Endodermal cell (in vitro differentiated cells): Measurements from ENCODE around the gene STAMBP. TPM values are rescaled to one million over a fixed set of nuclear protein-coding genes. Genes with fewer than 3 reads are reported as not detected.

Experiments used
- DNase-seq: peaks from one replicate; pipeline ENCODE4 v3.0.0-alpha.2; 2017
- H3K27ac ChIP-seq: 2 replicates; pipeline ENCODE4 v1.5.1; 2013; ENCODE audit warnings: mild to moderate bottlenecking, low read depth, low read length, moderate library complexity
- H3K27me3 ChIP-seq: 2 replicates; pipeline ENCODE4 v1.6.1; 2013; ENCODE audit warnings: mild to moderate bottlenecking, low read length, moderate library complexity; ENCODE audit not compliant: insufficient read depth, control insufficient read depth, poor library complexity, severe bottlenecking
- H3K36me3 ChIP-seq: 2 replicates; pipeline ENCODE4 v1.7.0; 2013; ENCODE audit warnings: mild to moderate bottlenecking, low read length, moderate library complexity; ENCODE audit not compliant: control insufficient read depth, insufficient read depth
- H3K4me1 ChIP-seq: one replicate; pipeline ENCODE4 v1.7.0; 2013; ENCODE audit warnings: low read length; ENCODE audit not compliant: control insufficient read depth, insufficient read depth
- H3K4me3 ChIP-seq: 2 replicates; pipeline ENCODE4 v1.5.1; 2013; ENCODE audit warnings: mild to moderate bottlenecking, low read length, moderate library complexity
- H3K9ac ChIP-seq: 2 replicates; pipeline ENCODE4 v1.6.1; 2013; ENCODE audit warnings: mild to moderate bottlenecking, low read length, moderate library complexity; ENCODE audit not compliant: poor library complexity, severe bottlenecking; ENCODE audit errors: extremely low read depth
- H3K9me3 ChIP-seq: 2 replicates; pipeline ENCODE4 v1.6.1; 2013; ENCODE audit warnings: mild to moderate bottlenecking, low read length, moderate library complexity; ENCODE audit not compliant: control insufficient read depth
- H3K27ac Mint-ChIP-seq: 2 replicates; pipeline ENCODE4 v1.8.0; 2020; ENCODE audit warnings: mixed read lengths
- H3K27me3 Mint-ChIP-seq: 2 replicates; pipeline ENCODE4 v1.8.0; 2021; ENCODE audit warnings: mild to moderate bottlenecking, mixed read lengths; ENCODE audit not compliant: insufficient read depth
- H3K36me3 Mint-ChIP-seq: 2 replicates; pipeline ENCODE4 v1.8.0; 2020; ENCODE audit warnings: low read depth, mixed read lengths
- H3K4me1 Mint-ChIP-seq: 2 replicates; pipeline ENCODE4 v1.8.0; 2020; ENCODE audit warnings: mixed read lengths
- H3K4me3 Mint-ChIP-seq: 2 replicates; pipeline ENCODE4 v1.8.0; 2020; ENCODE audit warnings: mild to moderate bottlenecking, moderate library complexity, mixed read lengths
- H3K9me3 Mint-ChIP-seq: 2 replicates; pipeline ENCODE4 v1.8.0; 2020; ENCODE audit warnings: mild to moderate bottlenecking, mixed read lengths
- WGBS, 2 experiments: methylation state at CpG; one replicate each; pipeline versions ENCODE4 v1.1.5 to v1.1.7; 2013; ENCODE audit warnings: missing lambda C conversion rate in 2 of 2, mixed read lengths in 1 of 2; ENCODE audit not compliant: insufficient coverage in 1 of 2, insufficient read length in 1 of 2; 5-methylcytosine and 5-hydroxymethylcytosine counted together
- total RNA-seq, 2 donors: library from RNA; stranded (reverse); fragmentation: NEBNext Ultra II Directional in 1 of 2; extraction: Animal tissue kit (Norgen Biotek cat#: 25700) in 1 of 2; gene quantifications; 2 replicates in 1 of 2; 3 replicates in 1 of 2; pipeline ENCODE4 v1.2.1, GENCODE V29; 2021
- TF ChIP-seq, protein P1 (sequence below): fragments of 200-600 bp; sonication (generic); conservative IDR thresholded peaks from 2 replicates; pipeline ENCODE4 v1.5.0; 2021; ENCODE audit warnings: antibody characterized with exemption, mild to moderate bottlenecking

The STAMBP gene
- total RNA-seq, 2 donors from 2014 or later: 41.6 to 42.4 TPM

DNA sequence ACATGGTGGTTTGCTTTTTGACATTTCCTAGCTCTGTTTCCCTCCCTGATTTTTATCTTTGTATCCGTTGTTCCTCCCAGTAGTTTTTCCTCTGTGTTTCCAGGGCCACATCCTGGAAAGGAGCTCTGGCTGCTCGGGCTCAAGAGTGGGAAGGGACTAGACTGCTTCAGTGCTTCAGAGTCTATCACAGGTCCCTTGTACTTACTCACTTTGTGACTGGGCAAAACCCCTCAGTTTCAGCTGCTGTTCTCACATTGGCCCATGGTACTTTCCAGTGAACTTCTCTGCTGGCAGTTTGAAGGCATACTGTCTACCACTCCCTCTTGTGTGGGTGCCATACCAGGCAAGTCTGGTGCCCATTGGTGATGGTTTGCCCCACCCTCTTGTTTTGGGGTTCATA lies 7.5 kb upstream of the STAMBP start:
- peaks cover 29% of the 10 kb centered on the region for H3K27me3 Mint-ChIP-seq
- no peak overlapping the region for H3K4me3 Mint-ChIP-seq
- Histone ChIP-seq H3K27ac (no peak overlapping the region), H3K4me3 (no peak overlapping the region), H3K4me1 (no peaks in the 10 kb centered on the region), H3K27me3 (peaks cover 50% of the 10 kb centered on the region), H3K9me3 (no peaks in the 10 kb centered on the region), H3K36me3 (no peaks in the 10 kb centered on the region), H3K9ac (no peak overlapping the region)
- no peak for DNase-seq
- WGBS, 2 experiments: 79 to 100% methylated on average over 1 to 2 of the region's 2 CpGs
- TF ChIP-seq, protein P1, sequence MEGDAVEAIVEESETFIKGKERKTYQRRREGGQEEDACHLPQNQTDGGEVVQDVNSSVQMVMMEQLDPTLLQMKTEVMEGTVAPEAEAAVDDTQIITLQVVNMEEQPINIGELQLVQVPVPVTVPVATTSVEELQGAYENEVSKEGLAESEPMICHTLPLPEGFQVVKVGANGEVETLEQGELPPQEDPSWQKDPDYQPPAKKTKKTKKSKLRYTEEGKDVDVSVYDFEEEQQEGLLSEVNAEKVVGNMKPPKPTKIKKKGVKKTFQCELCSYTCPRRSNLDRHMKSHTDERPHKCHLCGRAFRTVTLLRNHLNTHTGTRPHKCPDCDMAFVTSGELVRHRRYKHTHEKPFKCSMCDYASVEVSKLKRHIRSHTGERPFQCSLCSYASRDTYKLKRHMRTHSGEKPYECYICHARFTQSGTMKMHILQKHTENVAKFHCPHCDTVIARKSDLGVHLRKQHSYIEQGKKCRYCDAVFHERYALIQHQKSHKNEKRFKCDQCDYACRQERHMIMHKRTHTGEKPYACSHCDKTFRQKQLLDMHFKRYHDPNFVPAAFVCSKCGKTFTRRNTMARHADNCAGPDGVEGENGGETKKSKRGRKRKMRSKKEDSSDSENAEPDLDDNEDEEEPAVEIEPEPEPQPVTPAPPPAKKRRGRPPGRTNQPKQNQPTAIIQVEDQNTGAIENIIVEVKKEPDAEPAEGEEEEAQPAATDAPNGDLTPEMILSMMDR: no peak
- H3K4me1 Mint-ChIP-seq: no peaks in the 10 kb centered on the region
- no peaks in the 10 kb centered on the region for H3K9me3 Mint-ChIP-seq
- H3K36me3 Mint-ChIP-seq: no peaks in the 10 kb centered on the region
- H3K27ac Mint-ChIP-seq: no peak overlapping the region

DNA sequence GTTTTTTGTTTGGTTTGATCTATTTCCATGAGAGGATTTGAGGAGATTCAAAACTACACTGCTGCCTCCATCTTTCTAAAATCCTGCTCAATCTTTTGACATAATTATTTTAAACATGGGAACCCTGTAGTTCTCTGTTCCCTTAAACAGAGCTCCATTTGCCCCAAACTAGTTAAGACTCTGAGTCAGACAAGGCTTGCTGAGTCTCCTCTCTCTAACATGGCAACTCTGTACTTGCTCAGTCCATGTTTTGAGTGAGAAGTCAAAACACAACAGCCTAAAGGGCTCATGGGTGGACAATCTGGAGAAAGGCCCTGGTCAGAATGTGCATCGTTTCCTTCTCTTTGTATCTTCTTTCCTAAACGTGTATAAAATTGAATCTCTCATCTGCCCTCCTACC lies 7.1 kb upstream of the STAMBP start:
- Histone ChIP-seq H3K27me3 (peaks cover 50% of the 10 kb centered on the region), H3K9ac (no peak overlapping the region), H3K36me3 (no peaks in the 10 kb centered on the region), H3K9me3 (no peaks in the 10 kb centered on the region), H3K4me3 (no peak overlapping the region), H3K27ac (no peak overlapping the region), H3K4me1 (no peaks in the 10 kb centered on the region)
- WGBS, 2 experiments: 76 to 83% methylated on average over 2 of the region's 2 CpGs
- Mint-ChIP-seq H3K4me1 (no peaks in the 10 kb centered on the region), H3K27ac (no peak overlapping the region), H3K36me3 (no peaks in the 10 kb centered on the region), H3K27me3 (peaks cover 29% of the 10 kb centered on the region), H3K9me3 (no peaks in the 10 kb centered on the region), H3K4me3 (no peak overlapping the region)
- DNase-seq: no peak
- TF ChIP-seq, protein P1: no peak

DNA sequence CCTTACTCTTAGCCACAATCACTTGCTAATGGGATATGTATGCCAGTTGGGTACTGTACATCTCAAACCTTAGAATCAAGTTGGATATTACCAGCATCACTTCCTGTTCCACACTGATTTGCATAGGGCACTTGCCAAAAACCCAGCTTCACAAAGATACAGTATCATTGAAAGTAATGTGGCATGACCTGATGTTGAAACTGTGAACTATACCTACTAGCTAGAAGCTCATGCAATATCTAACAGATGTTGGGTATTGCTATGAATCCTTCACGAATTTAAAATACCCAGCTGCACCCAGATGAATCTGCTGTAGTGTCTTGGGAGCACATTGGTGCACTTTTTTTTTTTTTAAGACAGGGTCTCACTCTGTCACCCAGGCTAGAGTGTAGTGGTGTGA lies 6.5 kb upstream of the STAMBP start:
- Histone ChIP-seq H3K36me3 (no peaks in the 10 kb centered on the region), H3K9ac (no peak overlapping the region), H3K27ac (no peak overlapping the region), H3K9me3 (no peaks in the 10 kb centered on the region), H3K4me3 (no peak overlapping the region), H3K4me1 (no peaks in the 10 kb centered on the region), H3K27me3 (peaks cover 54% of the 10 kb centered on the region)
- H3K4me1 Mint-ChIP-seq: no peaks in the 10 kb centered on the region
- WGBS, 2 experiments: 88% methylated on average over 1 of the region's 1 CpG; no CpG with 5 or more reads in 1 of the 2 experiments
- H3K4me3 Mint-ChIP-seq: no peak overlapping the region
- no peak for DNase-seq
- H3K9me3 Mint-ChIP-seq: no peaks in the 10 kb centered on the region
- H3K27me3 Mint-ChIP-seq: peaks cover 35% of the 10 kb centered on the region
- H3K27ac Mint-ChIP-seq: no peak overlapping the region
- TF ChIP-seq, protein P1: no peak
- no peaks in the 10 kb centered on the region for H3K36me3 Mint-ChIP-seq
